ENCODE data around the gene ATP8B3.

Gene ATP8B3

GRCh38 chr19:1757468-1758230, 54.4 kb downstream of the ATP8B3 start:
- no peaks in the 10 kb centered on the region for H4K20me1 ChIP-seq (ENCODE audit: low read depth, low read length)
- H3K4me3 ChIP-seq (ENCODE audit: insufficient read depth, low read length, poor library complexity, severe bottlenecking), result no peak overlapping the region
- H2AFZ ChIP-seq (ENCODE audit: low read depth, low read length, severe bottlenecking), result no peak overlapping the region
- H3K79me2 ChIP-seq (ENCODE audit: insufficient read depth, low read length), result no peaks in the 10 kb centered on the region
- H3K27ac ChIP-seq (ENCODE audit: low read depth, low read length), result no peak overlapping the region
- H3F3A ChIP-seq (ENCODE audit: insufficient read depth), result no peaks in the 10 kb centered on the region
- H3K9me3 ChIP-seq (ENCODE audit: insufficient read depth, low read length), result no peaks in the 10 kb centered on the region
- TF ChIP-seq EZH2phosphoT487 (conservative IDR thresholded peaks at IDR 0.05; ENCODE audit: low read length), result no peak
- TF ChIP-seq CTCF (IDR thresholded peaks at IDR 0.05; ENCODE audit: insufficient read depth, low read length, poor library complexity, severe bottlenecking), result no peak
- no peaks in the 10 kb centered on the region for H3K27me3 ChIP-seq (ENCODE audit: low read length)
- no peaks in the 10 kb centered on the region for H3K9me2 ChIP-seq (replicated peaks; ENCODE audit: insufficient read depth, low read length)
- no peak overlapping the region for H3K4me2 ChIP-seq (ENCODE audit: low read depth, low read length, poor library complexity, severe bottlenecking)
- H3K36me3 ChIP-seq (ENCODE audit: low read length), result no peaks in the 10 kb centered on the region
- H3K9ac ChIP-seq (ENCODE audit: low read length), result no peak overlapping the region

GRCh38 chr19:1756705-1757465, 55.2 kb downstream of the ATP8B3 start:
- Histone ChIP-seq H3F3A (ENCODE audit: insufficient read depth) (no peaks in the 10 kb centered on the region), H3K79me2 (ENCODE audit: insufficient read depth, low read length) (no peaks in the 10 kb centered on the region), H3K27me3 (ENCODE audit: low read length) (no peaks in the 10 kb centered on the region), H3K9ac (ENCODE audit: low read length) (no peak overlapping the region), H3K9me2 (replicated peaks; ENCODE audit: insufficient read depth, low read length) (no peaks in the 10 kb centered on the region), H3K27ac (ENCODE audit: low read depth, low read length) (no peak overlapping the region), H3K9me3 (ENCODE audit: insufficient read depth, low read length) (no peaks in the 10 kb centered on the region), H4K20me1 (ENCODE audit: low read depth, low read length) (no peaks in the 10 kb centered on the region), H3K36me3 (ENCODE audit: low read length) (no peaks in the 10 kb centered on the region), H3K4me3 (ENCODE audit: insufficient read depth, low read length, poor library complexity, severe bottlenecking) (no peak overlapping the region), H3K4me2 (ENCODE audit: low read depth, low read length, poor library complexity, severe bottlenecking) (no peak overlapping the region), H2AFZ (ENCODE audit: low read depth, low read length, severe bottlenecking) (no peak overlapping the region)
- no peak for TF ChIP-seq CTCF (IDR thresholded peaks at IDR 0.05; ENCODE audit: insufficient read depth, low read length, poor library complexity, severe bottlenecking)
- TF ChIP-seq EZH2phosphoT487 (conservative IDR thresholded peaks at IDR 0.05; ENCODE audit: low read length), result no peak

GRCh38 chr19:1756264-1756663, 55.8 kb downstream of the ATP8B3 start:
- Histone ChIP-seq H3K27me3 (ENCODE audit: low read length) (no peaks in the 10 kb centered on the region), H3K4me3 (ENCODE audit: insufficient read depth, low read length, poor library complexity, severe bottlenecking) (no peak overlapping the region)

More at GRCh38 chr19:1756264-1756663, 55.8 kb downstream of the ATP8B3 start:
- Histone ChIP-seq H3K27ac (ENCODE audit: low read depth, low read length) (no peak overlapping the region), H3K4me2 (ENCODE audit: low read depth, low read length, poor library complexity, severe bottlenecking) (no peak overlapping the region), H3K36me3 (ENCODE audit: low read length) (no peaks in the 10 kb centered on the region), H4K20me1 (ENCODE audit: low read depth, low read length) (no peaks in the 10 kb centered on the region), H3F3A (ENCODE audit: insufficient read depth) (no peaks in the 10 kb centered on the region), H2AFZ (ENCODE audit: low read depth, low read length, severe bottlenecking) (no peak overlapping the region), H3K9ac (ENCODE audit: low read length) (no peak overlapping the region), H3K9me2 (replicated peaks; ENCODE audit: insufficient read depth, low read length) (no peaks in the 10 kb centered on the region), H3K9me3 (ENCODE audit: insufficient read depth, low read length) (no peaks in the 10 kb centered on the region), H3K79me2 (ENCODE audit: insufficient read depth, low read length) (no peaks in the 10 kb centered on the region)
- no peak for TF ChIP-seq CTCF (IDR thresholded peaks at IDR 0.05; ENCODE audit: insufficient read depth, low read length, poor library complexity, severe bottlenecking)
- no peak for TF ChIP-seq EZH2phosphoT487 (conservative IDR thresholded peaks at IDR 0.05; ENCODE audit: low read length)

Measured in SU-DHL-6 (cell line).